ENCODE data around the gene RNF148. TPM values are rescaled to one million over a fixed set of nuclear protein-coding genes. Genes with fewer than 3 reads are reported as not detected.

RNF148 gene
- total and polyA plus RNA-seq, 2 of the 8 experiments (the other 6 are each of a cell fraction or from before 2014, with no cell fraction given): 0.27 to 0.45 TPM

DNA sequence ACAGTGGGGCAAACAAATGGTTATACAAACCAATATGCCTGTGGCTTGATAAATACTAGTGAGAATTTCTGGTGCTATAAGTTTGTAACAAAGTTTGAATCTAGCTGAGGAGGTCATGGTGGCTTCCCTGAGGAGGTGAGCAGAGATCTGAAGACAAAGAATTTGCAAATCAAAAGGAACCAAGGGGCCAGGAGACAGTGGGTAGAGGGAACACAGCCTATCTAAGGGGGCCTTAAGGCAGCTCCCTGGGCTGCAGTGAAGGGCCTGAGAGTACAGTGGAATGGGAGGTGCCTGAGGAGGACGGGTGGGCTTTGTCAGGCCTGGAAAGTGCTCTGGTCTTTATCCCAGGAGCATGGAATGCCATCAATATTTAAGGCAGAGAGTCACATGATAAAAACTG lies 25.6 kb downstream of the RNF148 start:
- Histone ChIP-seq H4K5ac (ENCODE audit: insufficient read length, low read depth, low read length) (no peak overlapping the region), H4K8ac (ENCODE audit: extremely low read depth, insufficient read depth, low read length) (no peak overlapping the region), H4K20me1 (replicated peaks in 1 of 2; ENCODE audit: control insufficient read depth in 1 of 2, insufficient read depth in 2 of 2, low read length in 2 of 2) (no peaks in the 10 kb centered on the region), H2BK12ac (ENCODE audit: low read depth, low read length) (peak overlapping the region; percentile 91; the same call in 1 of the 2 replicates), H2BK5ac (ENCODE audit: low read depth, low read length) (peak overlapping the region; percentile 66; the same call in 1 of the 2 replicates), H2AK5ac (ENCODE audit: low read depth, low read length) (peak overlapping the region; percentile 91; the same call in 1 of the 2 replicates), H3K18ac (ENCODE audit: extremely low read depth, low read length) (0 out of 2 replicates have a peak overlapping the region, but pooled peaks have one; percentile 65), H2AFZ (ENCODE audit: low read length) (no peak overlapping the region), H3K9ac (replicated peaks in 1 of 4; ENCODE audit: extremely low read depth in 1 of 4, low read depth in 3 of 4, low read length in 3 of 4) (no peak overlapping the region), H3K9me3 (ENCODE audit: insufficient read depth in 2 of 2, low read depth in 1 of 2, low read length in 1 of 2) (peaks cover 3 to 8% of the 10 kb centered on the region in 2 experiments; a peak in 2 of 4 replicates), H3K23me2 (ENCODE audit: low read depth, low read length) (no peaks in the 10 kb centered on the region), H3K4me3 (ENCODE audit: extremely low read depth in 1 of 4, insufficient read depth in 2 of 4, low read depth in 3 of 4, low read length in 4 of 4) (no peak overlapping the region), H3K79me1 (ENCODE audit: low read depth, low read length) (no peaks in the 10 kb centered on the region), H3K27me3 (replicated peaks in 1 of 4; ENCODE audit: control insufficient read depth in 3 of 4, extremely low read depth in 1 of 4, insufficient read depth in 3 of 4, low read length in 3 of 4) (peaks cover 0 to 2% (median 0%) of the 10 kb centered on the region in 4 experiments; a peak in 1 of 7 replicates), H3K14ac (ENCODE audit: insufficient read length) (no peak overlapping the region), H3K4me1 (replicated peaks in 1 of 4; ENCODE audit: control insufficient read depth in 3 of 4, insufficient read depth in 4 of 4, low read length in 3 of 4) (peaks cover 6 to 30% (median 19%) of the 10 kb centered on the region in 4 experiments), H4K91ac (replicated peaks; ENCODE audit: insufficient read length, low read length) (no peak overlapping the region), H3K36me3 (ENCODE audit: control insufficient read depth in 2 of 4, insufficient read depth in 4 of 4, low read length in 3 of 4) (peaks cover 0 to 4% (median 0%) of the 10 kb centered on the region in 4 experiments; a peak in 1 of 8 replicates), H2BK15ac (ENCODE audit: low read length) (no peak overlapping the region), H3K56ac (replicated peaks; ENCODE audit: insufficient read length, low read depth, low read length) (no peak overlapping the region), H3K79me2 (ENCODE audit: control insufficient read depth in 1 of 2, insufficient read depth in 2 of 2, low read length in 2 of 2) (peaks cover 0 to 11% of the 10 kb centered on the region in 2 experiments; a peak in 2 of 4 replicates), H3K4ac (replicated peaks; ENCODE audit: insufficient read length, low read depth, low read length) (no peak overlapping the region), H3K4me2 (ENCODE audit: insufficient read depth in 1 of 2, low read depth in 2 of 2, low read length in 2 of 2) (peak overlapping the region in 1 of 2 experiments; percentile 40; a peak in 1 of 4 replicates), H3K23ac (ENCODE audit: insufficient read length) (no peak overlapping the region), H3K27ac (ENCODE audit: low read depth, low read length) (peak overlapping the region; percentile 4; the same call in 1 of the 2 replicates), H2BK20ac (ENCODE audit: low read length) (peak overlapping the region; percentile 98), H2BK120ac (replicated peaks; ENCODE audit: low read depth, low read length) (no peak overlapping the region)
- FAIRE-seq (no peak), DNase-seq (ENCODE audit: low read depth in 1 of 2, low spot score in 2 of 2) (no peak)
- 62% methylated on average over 1 of the region's 1 CpG; no CpG with 5 or more reads in 1 of the 2 experiments for WGBS, 2 experiments (ENCODE audit: extremely low coverage in 1 of 2, insufficient coverage in 1 of 2, insufficient read length in 1 of 2, insufficient replicate concordance in 2 of 2, low coverage in 1 of 2, low lambda C conversion rate in 2 of 2, missing lambda C conversion rate in 1 of 2)
- ChIA-PET POLR2A (ENCODE audit: partially characterized antibody) (interaction anchor here (1.1 to 1.4 kb wide), 2 partner anchors 11 to 59 kb away, joined by 4 read pairs; no protein-coding TSS in a partner anchor), CTCF (ENCODE audit: partially characterized antibody) (interaction anchor here (0.8 to 2.6 kb wide), 4 partner anchors 11 to 40 kb away, joined by 3 to 10 read pairs (median 4); no protein-coding TSS in a partner anchor)
- TF ChIP-seq ASH2L (IDR thresholded peaks at IDR 0.05; ENCODE audit: low read length) (no peak), NRF1 (IDR thresholded peaks at IDR 0.05; ENCODE audit: low read depth, low read length) (no peak)
- TF ChIP-seq, protein P1, sequence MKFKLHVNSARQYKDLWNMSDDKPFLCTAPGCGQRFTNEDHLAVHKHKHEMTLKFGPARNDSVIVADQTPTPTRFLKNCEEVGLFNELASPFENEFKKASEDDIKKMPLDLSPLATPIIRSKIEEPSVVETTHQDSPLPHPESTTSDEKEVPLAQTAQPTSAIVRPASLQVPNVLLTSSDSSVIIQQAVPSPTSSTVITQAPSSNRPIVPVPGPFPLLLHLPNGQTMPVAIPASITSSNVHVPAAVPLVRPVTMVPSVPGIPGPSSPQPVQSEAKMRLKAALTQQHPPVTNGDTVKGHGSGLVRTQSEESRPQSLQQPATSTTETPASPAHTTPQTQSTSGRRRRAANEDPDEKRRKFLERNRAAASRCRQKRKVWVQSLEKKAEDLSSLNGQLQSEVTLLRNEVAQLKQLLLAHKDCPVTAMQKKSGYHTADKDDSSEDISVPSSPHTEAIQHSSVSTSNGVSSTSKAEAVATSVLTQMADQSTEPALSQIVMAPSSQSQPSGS (IDR thresholded peaks at IDR 0.05; ENCODE audit: low read length): no peak

All from H1 (cell line).